ENCODE results near the gene TIAM1.

The TIAM1 gene

GRCh38 chr21:31186916-31187315 lies 157.1 kb downstream of the TIAM1 start:
- Histone ChIP-seq H3K27ac (no peak overlapping the region), H3K4me3 (no peak overlapping the region)
- DNase-seq (ENCODE audit: low spot score) = no peak
- TF ChIP-seq CTCF (IDR thresholded peaks at IDR 0.05) = no peak

GRCh38 chr21:31185663-31186062 lies 158.4 kb downstream of the TIAM1 start:
- no peak for TF ChIP-seq CTCF (IDR thresholded peaks at IDR 0.05)
- H3K27ac ChIP-seq = no peak overlapping the region
- no peak overlapping the region for H3K4me3 ChIP-seq
- DNase-seq (ENCODE audit: low spot score) = no peak

- H3K27ac ChIP-seq = no peak overlapping the region
- no peak for TF ChIP-seq CTCF (IDR thresholded peaks at IDR 0.05)
- no peak for DNase-seq (ENCODE audit: low spot score)
- no peak overlapping the region for H3K4me3 ChIP-seq
Measured at GRCh38 chr21:31184876-31185275, 159.2 kb downstream of the TIAM1 start.

- Histone ChIP-seq H3K27ac (no peak overlapping the region), H3K4me3 (no peak overlapping the region)
- no peak for DNase-seq (ENCODE audit: low spot score)
- no peak for TF ChIP-seq CTCF (IDR thresholded peaks at IDR 0.05)
Measured at GRCh38 chr21:31184459-31184858, 159.6 kb downstream of the TIAM1 start.

GRCh38 chr21:31182231-31183140 lies 161.6 kb downstream of the TIAM1 start:
- TF ChIP-seq CTCF (IDR thresholded peaks at IDR 0.05) = no peak
- no peak overlapping the region for H3K4me3 ChIP-seq
- no peak overlapping the region for H3K27ac ChIP-seq
- no peak for DNase-seq (ENCODE audit: low spot score)

- no peak for DNase-seq (ENCODE audit: low spot score)
- Histone ChIP-seq H3K4me3 (no peak overlapping the region), H3K27ac (no peak overlapping the region)
- TF ChIP-seq CTCF (IDR thresholded peaks at IDR 0.05) = no peak
Measured at GRCh38 chr21:31181082-31181750, 162.8 kb downstream of the TIAM1 start.
